ENCODE data around the gene U2AF1L4.

U2AF1L4 gene

DNA sequence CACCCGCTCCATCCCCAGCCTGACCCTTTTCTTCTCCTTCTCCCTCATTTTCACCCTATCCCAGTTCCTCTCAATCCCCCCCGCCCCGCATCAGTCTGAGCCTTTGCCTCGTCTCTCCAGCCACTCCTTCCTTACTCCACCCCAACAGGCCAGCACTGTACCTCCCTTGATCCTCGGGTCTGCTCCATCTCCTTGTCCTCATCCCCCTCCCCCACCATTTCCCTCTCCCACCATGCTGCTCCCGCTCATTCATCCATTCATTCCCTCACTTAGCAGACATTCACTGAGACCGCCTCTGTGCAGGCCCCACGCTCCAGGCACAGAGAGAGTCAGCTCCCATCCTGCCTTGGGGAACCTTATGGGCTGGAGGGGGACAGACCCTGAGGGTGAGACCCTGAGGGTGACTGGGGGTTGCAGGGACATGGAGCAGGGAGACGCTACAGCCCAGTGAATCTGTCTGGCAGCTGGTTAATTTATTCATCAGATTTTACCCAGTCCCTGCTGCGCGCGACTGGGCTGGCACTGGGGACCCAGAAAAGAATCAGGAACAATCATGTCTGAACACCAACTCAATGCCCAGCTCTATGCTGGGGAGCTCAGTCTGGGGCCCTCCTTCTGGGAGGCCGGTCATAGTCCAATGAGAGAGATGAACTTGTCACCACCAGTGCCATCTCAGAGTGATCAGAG is 31.0 kb upstream of the U2AF1L4 start:
- peak overlapping the region; percentile 92 for H3K4me2 ChIP-seq (ENCODE audit: low read length, poor library complexity, severe bottlenecking)

DNA sequence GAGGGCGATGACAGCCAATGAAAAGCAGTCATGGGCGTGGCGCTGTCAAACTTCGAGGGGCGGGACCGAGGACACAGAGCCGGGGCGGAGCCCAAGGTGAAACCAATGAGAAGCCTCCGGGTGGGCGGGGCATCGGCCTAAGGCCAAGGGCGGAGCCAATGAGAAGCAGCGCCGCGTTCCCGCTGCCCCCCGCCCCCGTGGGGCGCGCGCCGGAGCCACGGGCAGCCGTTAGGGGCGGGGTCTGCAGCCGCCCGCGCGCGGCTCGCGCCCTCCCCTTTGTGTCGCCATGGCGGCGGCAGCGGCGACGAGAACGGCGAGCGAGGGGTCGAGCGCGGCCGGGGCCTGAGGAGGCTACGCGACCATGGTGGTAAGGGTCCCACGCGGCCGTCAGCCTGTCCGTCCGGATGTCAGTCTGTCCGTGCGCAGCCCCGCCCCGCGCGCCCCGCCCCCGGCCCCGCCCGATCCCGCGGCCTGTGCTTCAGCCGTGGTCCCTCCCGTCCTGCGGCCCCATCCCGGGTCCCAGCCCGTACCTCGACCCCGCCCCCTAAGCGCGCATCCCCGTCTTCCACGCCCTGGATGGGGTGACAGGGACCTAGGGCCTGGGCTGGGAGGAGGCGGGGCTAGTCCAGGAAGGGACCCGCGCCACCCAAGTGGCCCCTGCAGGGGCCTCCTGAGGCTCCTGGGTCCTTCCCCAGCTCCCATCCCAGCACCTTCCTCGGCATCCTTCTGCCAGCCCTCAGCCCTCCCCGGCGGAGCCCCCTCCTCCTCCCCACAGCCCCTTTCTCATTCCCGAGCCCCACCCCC is 30.3 kb upstream of the U2AF1L4 start, which contains the start of gene ARHGAP33:
ARHGAP33 (plus strand) TSS at position 267 of the 804 bp plus-strand sequence; CDS start at position 362, 95 bp downstream.
- Histone ChIP-seq H4K8ac (ENCODE audit: low read length) (peak within 1 kb of the TSS; percentile 66), H3K9me3 (ENCODE audit: control insufficient read depth, low read length) (no peaks in the 10 kb centered on the region), H3K4ac (ENCODE audit: low read depth in 1 of 2, low read length in 2 of 2) (no peak within 1 kb of the TSS), H2BK15ac (ENCODE audit: low read depth, poor library complexity, severe bottlenecking) (peak within 1 kb of the TSS; percentile 87), H3K27me3 (ENCODE audit: control insufficient read depth in 1 of 2, insufficient read depth in 1 of 2, low read length in 2 of 2) (no peaks in the 10 kb centered on the region), H3K79me1 (replicated peaks; ENCODE audit: low read length, poor library complexity, severe bottlenecking) (peaks cover 16% of the 10 kb centered on the region), H3K23ac (ENCODE audit: low read length in 2 of 2) (no peak within 1 kb of the TSS), H3K18ac (ENCODE audit: low read depth in 1 of 2, low read length in 2 of 2) (peak within 1 kb of the TSS in 1 of 2 experiments; percentile 96), H4K91ac (ENCODE audit: low read length) (peak within 1 kb of the TSS; percentile 28), H2AFZ (ENCODE audit: low read depth, low read length) (peak within 1 kb of the TSS; percentile 80), H2AK5ac (ENCODE audit: low read length, severe bottlenecking) (no peak within 1 kb of the TSS), H3K36me3 (ENCODE audit: control insufficient read depth in 1 of 2, insufficient read depth in 2 of 2, low read depth in 1 of 2, low read length in 2 of 2) (peaks cover 9 to 17% of the 10 kb centered on the region in 2 experiments), H3K14ac (ENCODE audit: low read length in 2 of 2) (peak within 1 kb of the TSS in 1 of 2 experiments; percentile 88), H2BK12ac (ENCODE audit: low read length in 2 of 2) (peak within 1 kb of the TSS in 1 of 2 experiments; percentile 43), H3K4me2 (ENCODE audit: low read length, poor library complexity, severe bottlenecking) (peak within 1 kb of the TSS; percentile 92), H3K4me3 (ENCODE audit: insufficient read depth in 1 of 2, low read depth in 1 of 2, low read length in 2 of 2) (peak within 1 kb of the TSS; percentile 79 to 96), H3K27ac (ENCODE audit: low read length, poor library complexity, severe bottlenecking) (no peak within 1 kb of the TSS), H3K4me1 (ENCODE audit: control insufficient read depth, insufficient read depth, low read depth, low read length) (peaks cover 15% of the 10 kb centered on the region), H3K9ac (ENCODE audit: low read length) (peak within 1 kb of the TSS; percentile 76), H2BK120ac (ENCODE audit: low read depth, low read length) (no peak within 1 kb of the TSS), H2BK5ac (ENCODE audit: low read depth, low read length, poor library complexity, severe bottlenecking) (no peak within 1 kb of the TSS)
- peak; percentile 97 for DNase-seq
- under 1% methylated on average over 26 of the region's 82 CpGs for WGBS

More for the DNA sequence above, 31.0 kb upstream of the U2AF1L4 start:
- H3K4ac ChIP-seq (ENCODE audit: low read depth in 1 of 2, low read length in 2 of 2): no peak overlapping the region
- peak overlapping the region; percentile 76 for H3K9ac ChIP-seq (ENCODE audit: low read length)
- no peak overlapping the region for H2AFZ ChIP-seq (ENCODE audit: low read depth, low read length)
- H3K27ac ChIP-seq (ENCODE audit: low read length, poor library complexity, severe bottlenecking): no peak overlapping the region
- peak overlapping the region; percentile 28 for H4K91ac ChIP-seq (ENCODE audit: low read length)
- peak overlapping the region; percentile 66 for H4K8ac ChIP-seq (ENCODE audit: low read length)
- peak overlapping the region in 1 of 2 experiments; percentile 43 for H2BK12ac ChIP-seq (ENCODE audit: low read length in 2 of 2)
- no peak overlapping the region for H2AK5ac ChIP-seq (ENCODE audit: low read length, severe bottlenecking)
- H3K79me1 ChIP-seq (replicated peaks; ENCODE audit: low read length, poor library complexity, severe bottlenecking): peaks cover 16% of the 10 kb centered on the region
- no peaks in the 10 kb centered on the region for H3K27me3 ChIP-seq (ENCODE audit: control insufficient read depth in 1 of 2, insufficient read depth in 1 of 2, low read length in 2 of 2)
- H2BK120ac ChIP-seq (ENCODE audit: low read depth, low read length): no peak overlapping the region
- DNase-seq: no peak
- H2BK15ac ChIP-seq (ENCODE audit: low read depth, poor library complexity, severe bottlenecking): no peak overlapping the region
- H3K4me3 ChIP-seq (ENCODE audit: insufficient read depth in 1 of 2, low read depth in 1 of 2, low read length in 2 of 2): peak overlapping the region in 1 of 2 experiments; percentile 79
- H3K18ac ChIP-seq (ENCODE audit: low read depth in 1 of 2, low read length in 2 of 2): peak overlapping the region in 1 of 2 experiments; percentile 13
- H3K23ac ChIP-seq (ENCODE audit: low read length in 2 of 2): no peak overlapping the region
- 64% methylated on average over 12 of the region's 13 CpGs for WGBS
- H3K36me3 ChIP-seq (ENCODE audit: control insufficient read depth in 1 of 2, insufficient read depth in 2 of 2, low read depth in 1 of 2, low read length in 2 of 2): peaks cover 12 to 25% of the 10 kb centered on the region in 2 experiments
- peaks cover 15% of the 10 kb centered on the region for H3K4me1 ChIP-seq (ENCODE audit: control insufficient read depth, insufficient read depth, low read depth, low read length)
- no peaks in the 10 kb centered on the region for H3K9me3 ChIP-seq (ENCODE audit: control insufficient read depth, low read length)
- H2BK5ac ChIP-seq (ENCODE audit: low read depth, low read length, poor library complexity, severe bottlenecking): no peak overlapping the region
- no peak overlapping the region for H3K14ac ChIP-seq (ENCODE audit: low read length in 2 of 2)

DNA sequence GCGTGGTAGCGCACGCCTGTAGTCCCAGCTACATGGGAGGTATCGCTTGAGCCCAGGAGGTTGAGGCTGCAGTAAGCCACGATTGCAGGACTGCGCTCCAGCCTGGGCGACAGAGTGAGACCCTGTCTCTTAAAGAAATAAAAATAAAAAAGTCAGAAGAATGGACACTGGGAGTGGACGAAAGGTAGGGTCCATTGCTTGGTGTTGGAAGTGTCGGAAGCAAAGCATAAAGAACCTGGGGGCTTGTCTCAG is 29.8 kb upstream of the U2AF1L4 start:
- H3K18ac ChIP-seq (ENCODE audit: low read depth in 1 of 2, low read length in 2 of 2): no peak overlapping the region
- no peak overlapping the region for H2AFZ ChIP-seq (ENCODE audit: low read depth, low read length)
- no peak overlapping the region for H2BK5ac ChIP-seq (ENCODE audit: low read depth, low read length, poor library complexity, severe bottlenecking)
- no peak overlapping the region for H2AK5ac ChIP-seq (ENCODE audit: low read length, severe bottlenecking)
- H3K14ac ChIP-seq (ENCODE audit: low read length in 2 of 2): no peak overlapping the region
- H3K9me3 ChIP-seq (ENCODE audit: control insufficient read depth, low read length): no peaks in the 10 kb centered on the region
- H3K79me1 ChIP-seq (replicated peaks; ENCODE audit: low read length, poor library complexity, severe bottlenecking): peaks cover 16% of the 10 kb centered on the region
- H3K36me3 ChIP-seq (ENCODE audit: control insufficient read depth in 1 of 2, insufficient read depth in 2 of 2, low read depth in 1 of 2, low read length in 2 of 2): peaks cover 9 to 12% of the 10 kb centered on the region in 2 experiments
- H3K23ac ChIP-seq (ENCODE audit: low read length in 2 of 2): no peak overlapping the region
- peak overlapping the region; percentile 48 for H3K9ac ChIP-seq (ENCODE audit: low read length)
- no peak overlapping the region for H3K4ac ChIP-seq (ENCODE audit: low read depth in 1 of 2, low read length in 2 of 2)
- WGBS: 52% methylated on average over 9 of the region's 9 CpGs
- H4K91ac ChIP-seq (ENCODE audit: low read length): no peak overlapping the region
- no peak overlapping the region for H2BK120ac ChIP-seq (ENCODE audit: low read depth, low read length)
- H3K27me3 ChIP-seq (ENCODE audit: control insufficient read depth in 1 of 2, insufficient read depth in 1 of 2, low read length in 2 of 2): no peaks in the 10 kb centered on the region
- no peak overlapping the region for H2BK12ac ChIP-seq (ENCODE audit: low read length in 2 of 2)
- H3K4me1 ChIP-seq (ENCODE audit: control insufficient read depth, insufficient read depth, low read depth, low read length): peaks cover 15% of the 10 kb centered on the region
- H4K8ac ChIP-seq (ENCODE audit: low read length): no peak overlapping the region
- H3K4me3 ChIP-seq (ENCODE audit: insufficient read depth in 1 of 2, low read depth in 1 of 2, low read length in 2 of 2): peak overlapping the region in 1 of 2 experiments; percentile 79
- no peak overlapping the region for H2BK15ac ChIP-seq (ENCODE audit: low read depth, poor library complexity, severe bottlenecking)
- H3K4me2 ChIP-seq (ENCODE audit: low read length, poor library complexity, severe bottlenecking): peak overlapping the region; percentile 59
- H3K27ac ChIP-seq (ENCODE audit: low read length, poor library complexity, severe bottlenecking): no peak overlapping the region
- no peak for DNase-seq

All from mesenchymal stem cell (in vitro differentiated cells and primary cell).